Liver (tissue), 3 donors: ENCODE measurements around the gene CRYZL1.

ENCODE experiments used
- CTCF ChIP-seq: fragments of 150-350 bp; IDR thresholded peaks from 2 replicates; pipeline ENCODE4 v1.5.1; 2017; ENCODE audit warnings: improper control_type of control experiment, low read depth, low read length; ENCODE audit not compliant: missing input control
- FOXA1 ChIP-seq: IDR thresholded peaks from 2 replicates; pipeline ENCODE4 v1.6.1; 2016; ENCODE audit warnings: antibody characterized with exemption
- JUND ChIP-seq, 2 donors: IDR thresholded peaks; 2 replicates each; pipeline ENCODE4 v1.6.1; 2016; ENCODE audit warnings: antibody characterized with exemption in 2 of 2
- MAX ChIP-seq: IDR thresholded peaks from 2 replicates; pipeline ENCODE4 v1.6.1; 2016; ENCODE audit warnings: antibody characterized with exemption
- RAD21 ChIP-seq, 2 donors: IDR thresholded peaks; 2 replicates each; pipeline ENCODE4 v1.6.1; 2016; ENCODE audit warnings: antibody characterized with exemption in 2 of 2, mild to moderate bottlenecking in 2 of 2
- REST ChIP-seq: IDR thresholded peaks from 2 replicates; pipeline ENCODE4 v1.6.1; 2016; ENCODE audit warnings: antibody characterized with exemption, mild to moderate bottlenecking
- SP1 ChIP-seq: IDR thresholded peaks from 2 replicates; pipeline ENCODE4 v1.6.1; 2018; ENCODE audit warnings: antibody characterized with exemption, mild to moderate bottlenecking
- TAF1 ChIP-seq: conservative IDR thresholded peaks from 2 replicates; pipeline ENCODE4 v1.6.1; 2016; ENCODE audit warnings: antibody characterized with exemption, mild to moderate bottlenecking
- YY1 ChIP-seq: IDR thresholded peaks from 2 replicates; pipeline ENCODE4 v1.6.1; 2016; ENCODE audit warnings: antibody characterized with exemption, mild to moderate bottlenecking
- donor health status: healthy.
- donor health status: healthy.

- TF ChIP-seq MAX (no peak), YY1 (no peak), FOXA1 (no peak), CTCF (no peak), REST (no peak), JUND (IDR thresholded peaks at IDR 0.05) (no peak), SP1 (no peak), RAD21 (IDR thresholded peaks at IDR 0.05) (no peak), TAF1 (no peak)
Observed at GRCh38 chr21:33562389-33562788, 79.2 kb downstream of the CRYZL1 start.
